SK-N-MC (cell line): ENCODE results near the gene IFNGR2.

Experiments used
- EZH2 ChIP-seq: fragments of 200-600 bp; sonication (generic); IDR thresholded peaks from one replicate; pipeline ENCODE4 v1.6.1; 2017; ENCODE audit warnings: antibody characterized with exemption
- FOXP2 ChIP-seq: optimal IDR thresholded peaks from 2 replicates; pipeline ENCODE3; 2011; ENCODE audit warnings: mild to moderate bottlenecking, moderate library complexity; ENCODE audit not compliant: insufficient read depth; ENCODE audit errors: extremely low read length, control extremely low read depth
- POLR2AphosphoS5 ChIP-seq: IDR thresholded peaks from 2 replicates; pipeline ENCODE4 v1.6.1; 2012; ENCODE audit warnings: mild to moderate bottlenecking, low read depth, low read length, borderline replicate concordance

DNA sequence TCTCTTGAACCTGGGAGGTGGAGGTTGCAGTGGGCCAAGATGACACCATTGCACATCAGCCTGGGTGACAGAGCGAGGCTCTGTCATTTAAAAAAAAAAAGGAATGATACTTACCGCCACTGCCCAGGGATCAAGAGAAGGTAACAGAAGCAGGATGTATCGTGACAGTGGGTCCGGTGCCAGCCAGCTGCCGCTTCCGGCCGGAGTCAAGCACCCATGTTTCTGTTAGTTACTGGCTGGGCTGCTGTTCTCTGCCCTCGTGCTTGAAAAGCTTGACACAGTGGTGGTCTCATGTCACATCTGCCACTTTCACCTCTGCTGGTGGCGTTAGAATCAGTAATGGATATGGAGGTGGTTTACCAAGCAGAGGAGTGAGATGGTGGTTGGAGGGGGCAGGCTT is 21.0 kb downstream of the IFNGR2 start:
- TF ChIP-seq POLR2AphosphoS5 (no peak), EZH2 (no peak), FOXP2 (no peak)
